ENCODE measurements around the gene ADGRF5. TPM values are rescaled to one million over a fixed set of nuclear protein-coding genes. Genes with fewer than 3 reads are reported as not detected.

Gene ADGRF5
- total and polyA plus RNA-seq, 10 of the 15 experiments (the other 5 are each of a cell fraction or from before 2014, with no cell fraction given), result 0.01 to 0.13 TPM; not detected in 8

GRCh38 chr6:46882645-46883044, 39.1 kb downstream of the ADGRF5 start:
- in situ Hi-C loops (cut with MboI) (no loop called here), intact Hi-C loops (cut with micrococcal nuclease; ENCODE audit: unreplicated experiment) (no loop called here)
- FAIRE-seq (no peak), DNase-seq (ENCODE audit: low read depth, low spot score) (no peak), ATAC-seq (no peak)
- BruUV-seq (replicated peaks), result no TSS peak
- 0% methylated on average over 2 of the region's 2 CpGs for WGBS (ENCODE audit: insufficient coverage, insufficient replicate concordance, low lambda C conversion rate, missing lambda C conversion rate)
- no peak overlapping the region for H2AFZ ChIP-seq (ENCODE audit: control insufficient read depth, low read depth, low read length)
- CTCF ChIA-PET, result no interaction called here
- H3K27me3 ChIP-seq (replicated peaks in 1 of 2; ENCODE audit: control insufficient read depth in 2 of 2, insufficient read depth in 2 of 2, low read length in 1 of 2), result no peaks in the 10 kb centered on the region; a peak in 1 of 4 replicates
- H3K9ac ChIP-seq (ENCODE audit: control insufficient read depth, insufficient read depth, low read length), result no peak overlapping the region
- H3K36me3 ChIP-seq (ENCODE audit: control insufficient read depth in 2 of 2, insufficient read depth in 2 of 2, low read length in 1 of 2), result no peaks in the 10 kb centered on the region
- SMC1A ChIA-PET (ENCODE audit: uncharacterized antibody, unreplicated experiment), result no interaction called here
- POLR2A ChIA-PET, result no interaction called here
- TF ChIP-seq NBN (IDR thresholded peaks at IDR 0.05) (no peak), SP1 (IDR thresholded peaks at IDR 0.05; ENCODE audit: low read depth, low read length) (no peak), SMC3 (IDR thresholded peaks at IDR 0.05; ENCODE audit: borderline replicate concordance, low read length) (no peak), TCF7 (IDR thresholded peaks at IDR 0.05; ENCODE audit: borderline replicate concordance) (no peak), REST (IDR thresholded peaks at IDR 0.05; ENCODE audit: low read depth, low read length) (no peak), RAD21 (IDR thresholded peaks at IDR 0.05; ENCODE audit: insufficient read depth, low read depth, low read length) (no peak), CBX3 (IDR thresholded peaks at IDR 0.05; ENCODE audit: borderline replicate concordance, low read depth) (no peak), POLR2A (IDR thresholded peaks at IDR 0.05; ENCODE audit: low read depth, low read length) (no peak), FOXM1 (IDR thresholded peaks at IDR 0.05; ENCODE audit: low read depth, low read length) (no peak), SMAD1 (IDR thresholded peaks at IDR 0.05; ENCODE audit: low read depth, partially characterized antibody) (no peak), IRF4 (IDR thresholded peaks at IDR 0.05; ENCODE audit: low read depth, low read length) (no peak), KDM1A (IDR thresholded peaks at IDR 0.05; ENCODE audit: borderline replicate concordance) (no peak), YY1 (IDR thresholded peaks at IDR 0.05; ENCODE audit: low read depth, low read length) (no peak), BMI1 (IDR thresholded peaks at IDR 0.05; ENCODE audit: borderline replicate concordance) (no peak), SMAD5 (IDR thresholded peaks at IDR 0.05; ENCODE audit: low read depth) (no peak)
- RAD21 ChIA-PET (ENCODE audit: unreplicated experiment), result no interaction called here
- no peak overlapping the region for H3K27ac ChIP-seq (ENCODE audit: control insufficient read depth, insufficient read depth)
- no peak overlapping the region for H3K4me3 ChIP-seq
- no peaks in the 10 kb centered on the region for H4K20me1 ChIP-seq (ENCODE audit: control insufficient read depth, insufficient read depth)
- H3K79me2 ChIP-seq (ENCODE audit: control insufficient read depth, insufficient read depth, low read length), result no peaks in the 10 kb centered on the region
- H3K4me1 ChIP-seq (ENCODE audit: control insufficient read depth, insufficient read depth, low read length), result no peaks in the 10 kb centered on the region
- no peak overlapping the region for H3K4me2 ChIP-seq (ENCODE audit: control insufficient read depth, insufficient read depth)
- no peaks in the 10 kb centered on the region for H3K9me3 ChIP-seq (replicated peaks; ENCODE audit: control insufficient read depth, insufficient read depth, low read length)

All from GM12878 (cell line).